Measurements from ENCODE around the gene GRIA1. TPM values are rescaled to one million over a fixed set of nuclear protein-coding genes. Genes with fewer than 3 reads are reported as not detected.

GRIA1 gene
- total RNA-seq, 1 donor from 2014 or later = 21.9 TPM

- no peak overlapping the region for H3K27ac Mint-ChIP-seq (ENCODE audit: unreplicated experiment)
- H3K36me3 Mint-ChIP-seq (ENCODE audit: low read depth, unreplicated experiment) = no peaks in the 10 kb centered on the region
- H3K27me3 Mint-ChIP-seq (ENCODE audit: unreplicated experiment) = no peaks in the 10 kb centered on the region
- H3K4me3 Mint-ChIP-seq (ENCODE audit: unreplicated experiment) = no peak overlapping the region
- TF ChIP-seq CTCF (IDR thresholded peaks at IDR 0.05; ENCODE audit: unreplicated experiment) = no peak
- no peaks in the 10 kb centered on the region for H3K9me3 Mint-ChIP-seq (ENCODE audit: unreplicated experiment)
- no peaks in the 10 kb centered on the region for H3K4me1 Mint-ChIP-seq (ENCODE audit: unreplicated experiment)
- no peak for DNase-seq (ENCODE audit: low spot score)
Measured at GRCh38 chr5:153569036-153569435, 78.6 kb downstream of the GRIA1 start.

GRCh38 chr5:153571162-153571561 lies 80.7 kb downstream of the GRIA1 start:
- Mint-ChIP-seq H3K4me1 (ENCODE audit: unreplicated experiment) (no peaks in the 10 kb centered on the region), H3K27ac (ENCODE audit: unreplicated experiment) (no peak overlapping the region), H3K4me3 (ENCODE audit: unreplicated experiment) (no peak overlapping the region), H3K27me3 (ENCODE audit: unreplicated experiment) (no peaks in the 10 kb centered on the region), H3K36me3 (ENCODE audit: low read depth, unreplicated experiment) (no peaks in the 10 kb centered on the region), H3K9me3 (ENCODE audit: unreplicated experiment) (no peaks in the 10 kb centered on the region)
- TF ChIP-seq CTCF (IDR thresholded peaks at IDR 0.05; ENCODE audit: unreplicated experiment) = no peak
- DNase-seq (ENCODE audit: low spot score) = no peak

DNA sequence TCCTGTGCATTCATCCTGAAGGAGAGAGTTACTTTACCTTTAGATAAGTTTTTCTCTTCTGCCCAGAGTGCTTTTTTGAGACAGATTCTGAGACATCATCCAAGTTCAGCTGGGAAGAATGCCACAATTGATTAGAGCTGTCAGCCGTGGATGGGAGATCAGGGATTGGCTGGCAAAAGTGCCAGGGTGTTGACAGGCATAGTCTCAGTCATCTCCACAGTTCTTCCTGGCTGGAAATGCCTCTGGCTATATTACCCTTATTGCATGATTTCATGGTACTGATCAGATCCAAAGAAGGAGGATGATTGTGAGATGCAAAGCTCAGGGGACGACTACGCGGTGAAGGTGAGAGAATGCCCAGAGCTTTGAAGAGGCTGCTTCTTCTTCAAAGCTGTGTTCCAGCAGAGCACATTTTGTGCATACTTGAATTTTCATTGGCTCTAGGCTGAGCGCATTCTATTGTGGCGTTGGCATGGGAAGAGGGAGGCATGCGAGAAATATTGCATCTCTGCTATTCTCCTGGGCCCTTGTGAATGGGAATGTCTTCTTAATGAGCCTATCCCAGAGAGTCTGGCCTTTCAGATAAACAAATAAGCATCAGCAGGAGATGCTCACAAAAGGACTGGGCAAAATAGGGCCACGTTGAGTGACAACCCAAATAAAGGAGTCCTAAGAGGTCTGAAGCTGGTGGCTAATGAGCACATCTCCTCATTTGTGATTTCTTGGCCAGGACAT lies 82.1 kb downstream of the GRIA1 start:
- no peak overlapping the region for H3K4me3 Mint-ChIP-seq (ENCODE audit: unreplicated experiment)
- H3K4me1 Mint-ChIP-seq (ENCODE audit: unreplicated experiment) = no peaks in the 10 kb centered on the region
- peaks cover 5% of the 10 kb centered on the region for H3K36me3 Mint-ChIP-seq (ENCODE audit: low read depth, unreplicated experiment)
- no peaks in the 10 kb centered on the region for H3K9me3 Mint-ChIP-seq (ENCODE audit: unreplicated experiment)
- H3K27me3 Mint-ChIP-seq (ENCODE audit: unreplicated experiment) = no peaks in the 10 kb centered on the region
- no peak for DNase-seq (ENCODE audit: low spot score)
- no peak for TF ChIP-seq CTCF (IDR thresholded peaks at IDR 0.05; ENCODE audit: unreplicated experiment)
- no peak overlapping the region for H3K27ac Mint-ChIP-seq (ENCODE audit: unreplicated experiment)

DNA sequence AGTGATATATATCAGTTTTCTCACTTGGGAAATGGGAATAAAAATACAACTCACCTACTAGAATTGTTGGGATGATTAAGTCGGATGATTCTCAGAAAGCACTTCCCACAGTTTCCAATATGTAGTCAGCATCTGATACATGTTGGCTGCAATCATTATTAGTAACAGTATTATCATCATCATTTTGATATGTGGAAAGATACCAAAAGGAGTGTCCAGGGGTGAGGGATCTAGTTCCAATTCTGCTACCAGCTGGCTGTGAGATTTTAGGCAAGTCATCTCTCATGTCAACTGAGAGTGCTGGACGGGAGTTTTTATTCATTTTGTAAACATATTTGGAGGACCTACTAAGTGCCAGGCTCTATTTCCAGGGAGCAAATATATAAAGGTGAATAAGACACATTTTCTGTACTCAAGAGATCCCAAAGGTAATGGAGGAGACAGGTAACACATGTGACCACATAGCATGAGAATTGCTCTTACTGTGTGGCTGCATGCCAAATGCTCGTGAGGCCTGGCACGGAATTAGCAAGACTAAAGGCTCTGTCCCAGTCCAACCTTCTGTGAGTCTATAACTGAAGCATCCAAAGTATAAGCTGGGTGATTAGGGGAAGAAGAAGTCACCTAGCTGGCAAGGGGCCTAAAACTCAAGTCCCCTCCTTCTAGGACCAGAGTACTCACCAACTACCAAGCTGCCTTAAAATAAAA lies 83.0 kb downstream of the GRIA1 start:
- DNase-seq (ENCODE audit: low spot score) = no peak
- H3K27ac Mint-ChIP-seq (ENCODE audit: unreplicated experiment) = no peak overlapping the region
- H3K4me3 Mint-ChIP-seq (ENCODE audit: unreplicated experiment) = no peak overlapping the region
- H3K9me3 Mint-ChIP-seq (ENCODE audit: unreplicated experiment) = no peaks in the 10 kb centered on the region
- H3K4me1 Mint-ChIP-seq (ENCODE audit: unreplicated experiment) = no peaks in the 10 kb centered on the region
- TF ChIP-seq CTCF (IDR thresholded peaks at IDR 0.05; ENCODE audit: unreplicated experiment) = no peak
- H3K36me3 Mint-ChIP-seq (ENCODE audit: low read depth, unreplicated experiment) = peaks cover 6% of the 10 kb centered on the region
- H3K27me3 Mint-ChIP-seq (ENCODE audit: unreplicated experiment) = no peaks in the 10 kb centered on the region

Measured in endothelial cell (in vitro differentiated cells).